ENCODE data around the gene DCAF17. TPM values are rescaled to one million over a fixed set of nuclear protein-coding genes. Genes with fewer than 3 reads are reported as not detected.

The DCAF17 gene
- total RNA-seq, 3 donors from 2014 or later (not counting 1 experiment from before 2014, with no cell fraction given): 20.0 to 33.8 (median 30.7) TPM

- Histone ChIP-seq H3K27me3 (ENCODE audit: control insufficient read depth, insufficient read depth, low read length) (no peaks in the 10 kb centered on the region), H3K36me3 (ENCODE audit: control insufficient read depth, insufficient read depth, low read length) (peaks cover 59% of the 10 kb centered on the region), H3K9me3 (ENCODE audit: control insufficient read depth, insufficient read depth, low read length) (no peaks in the 10 kb centered on the region), H3K4me1 (ENCODE audit: control insufficient read depth, insufficient read depth, low read length) (no peaks in the 10 kb centered on the region), H3K4me3 (ENCODE audit: low read length) (no peak overlapping the region), H3K27ac (ENCODE audit: low read length) (no peak overlapping the region)
- no peak for ATAC-seq
- Mint-ChIP-seq H3K9me3 (no peaks in the 10 kb centered on the region), H3K27me3 (ENCODE audit: low read depth in 2 of 2) (no peaks in the 10 kb centered on the region), H3K4me3 (no peak overlapping the region), H3K36me3 (peaks cover 45% of the 10 kb centered on the region), H3K4me1 (peaks cover 14 to 15% of the 10 kb centered on the region in 2 donors), H3K27ac (no peak overlapping the region)
- DNase-seq: no peak
- intact Hi-C loops (cut with micrococcal nuclease): no loop called here
- TF ChIP-seq CTCF (IDR thresholded peaks at IDR 0.05): no peak
- WGBS (ENCODE audit: insufficient coverage): 100% methylated on average over 3 of the region's 4 CpGs
Observed at GRCh38 chr2:171452773-171453172, 18.7 kb downstream of the DCAF17 start.

GRCh38 chr2:171459498-171459897 lies 25.5 kb downstream of the DCAF17 start:
- H3K9me3 Mint-ChIP-seq: no peaks in the 10 kb centered on the region
- H3K4me3 ChIP-seq (ENCODE audit: low read length): no peak overlapping the region
- peaks cover 35% of the 10 kb centered on the region for H3K36me3 Mint-ChIP-seq

GRCh38 chr2:171460537-171460936 lies 26.5 kb downstream of the DCAF17 start:
- TF ChIP-seq CTCF (IDR thresholded peaks at IDR 0.05): no peak
- Mint-ChIP-seq H3K4me3 (no peak overlapping the region), H3K27ac (no peak overlapping the region), H3K36me3 (peaks cover 28% of the 10 kb centered on the region), H3K4me1 (peaks cover 9 to 15% of the 10 kb centered on the region in 2 donors), H3K9me3 (no peaks in the 10 kb centered on the region), H3K27me3 (ENCODE audit: low read depth in 2 of 2) (no peaks in the 10 kb centered on the region)
- 100% methylated on average over 1 of the region's 1 CpG for WGBS (ENCODE audit: insufficient coverage)
- intact Hi-C loops (cut with micrococcal nuclease): no loop called here
- H3K9me3 ChIP-seq (ENCODE audit: control insufficient read depth, insufficient read depth, low read length): no peaks in the 10 kb centered on the region
- no peaks in the 10 kb centered on the region for H3K27me3 ChIP-seq (ENCODE audit: control insufficient read depth, insufficient read depth, low read length)
- ATAC-seq: no peak
- no peaks in the 10 kb centered on the region for H3K4me1 ChIP-seq (ENCODE audit: control insufficient read depth, insufficient read depth, low read length)
- no peak overlapping the region for H3K27ac ChIP-seq (ENCODE audit: low read length)
- DNase-seq: no peak
- H3K36me3 ChIP-seq (ENCODE audit: control insufficient read depth, insufficient read depth, low read length): peaks cover 26% of the 10 kb centered on the region
- no peak overlapping the region for H3K4me3 ChIP-seq (ENCODE audit: low read length)

More at GRCh38 chr2:171459498-171459897, 25.5 kb downstream of the DCAF17 start:
- Mint-ChIP-seq H3K4me1 (peaks cover 14 to 15% of the 10 kb centered on the region in 2 donors), H3K27ac (no peak overlapping the region), H3K4me3 (no peak overlapping the region), H3K27me3 (ENCODE audit: low read depth in 2 of 2) (no peaks in the 10 kb centered on the region)
- Histone ChIP-seq H3K27me3 (ENCODE audit: control insufficient read depth, insufficient read depth, low read length) (no peaks in the 10 kb centered on the region), H3K4me1 (ENCODE audit: control insufficient read depth, insufficient read depth, low read length) (no peaks in the 10 kb centered on the region), H3K36me3 (ENCODE audit: control insufficient read depth, insufficient read depth, low read length) (peaks cover 29% of the 10 kb centered on the region), H3K27ac (ENCODE audit: low read length) (no peak overlapping the region), H3K9me3 (ENCODE audit: control insufficient read depth, insufficient read depth, low read length) (no peaks in the 10 kb centered on the region)
- no peak for ATAC-seq
- no peak for TF ChIP-seq CTCF (IDR thresholded peaks at IDR 0.05)
- intact Hi-C loops (cut with micrococcal nuclease): no loop called here
- DNase-seq: no peak

GRCh38 chr2:171469176-171469575 lies 35.1 kb downstream of the DCAF17 start:
- no peaks in the 10 kb centered on the region for H3K4me1 ChIP-seq (ENCODE audit: control insufficient read depth, insufficient read depth, low read length)
- H3K27ac ChIP-seq (ENCODE audit: low read length): no peak overlapping the region
- no peak overlapping the region for H3K27ac Mint-ChIP-seq
- H3K4me3 ChIP-seq (ENCODE audit: low read length): no peak overlapping the region
- H3K4me3 Mint-ChIP-seq: no peak overlapping the region
- H3K36me3 Mint-ChIP-seq: peaks cover 15% of the 10 kb centered on the region
- ATAC-seq: no peak
- 100% methylated on average over 1 of the region's 4 CpGs for WGBS (ENCODE audit: insufficient coverage)
- DNase-seq: no peak
- intact Hi-C loops (cut with micrococcal nuclease): no loop called here
- H3K27me3 ChIP-seq (ENCODE audit: control insufficient read depth, insufficient read depth, low read length): no peaks in the 10 kb centered on the region
- H3K27me3 Mint-ChIP-seq (ENCODE audit: low read depth in 2 of 2): no peaks in the 10 kb centered on the region
- H3K9me3 Mint-ChIP-seq: no peaks in the 10 kb centered on the region
- peaks cover 40% of the 10 kb centered on the region for H3K36me3 ChIP-seq (ENCODE audit: control insufficient read depth, insufficient read depth, low read length)
- H3K4me1 Mint-ChIP-seq: no peaks in the 10 kb centered on the region
- no peaks in the 10 kb centered on the region for H3K9me3 ChIP-seq (ENCODE audit: control insufficient read depth, insufficient read depth, low read length)
- TF ChIP-seq CTCF (IDR thresholded peaks at IDR 0.05): no peak
